Measurements from ENCODE around the gene SLC2A14. TPM values are rescaled to one million over a fixed set of nuclear protein-coding genes. Genes with fewer than 3 reads are reported as not detected.
"Not testable (repeated sequence)": the region's sequence is repeated elsewhere in the genome, so short reads cannot be mapped to it uniquely, and the experiment has no call there.

SLC2A14 gene
- 1 to 10 TPM in 3 of 5 experiments, under 1 TPM in 2; 0.15 to 4.3 (median 1.9) TPM for total RNA-seq
- polyA plus RNA-seq, result under 1 TPM in 1 of 2 donors, not detected in 1; 0.54 TPM
- not detected for total RNA-seq

- Histone ChIP-seq H3K27me3 (ENCODE audit: control insufficient read depth in 2 of 2, insufficient read depth in 2 of 2, low read length in 2 of 2) (no peaks in the 10 kb centered on the region), H3K4me1 (ENCODE audit: control insufficient read depth in 2 of 2, insufficient read depth in 2 of 2, low read length in 2 of 2) (no peaks in the 10 kb centered on the region), H3K9me3 (ENCODE audit: control insufficient read depth in 2 of 3, low read length in 3 of 3) (no peaks in the 10 kb centered on the region), H3K36me3 (ENCODE audit: control insufficient read depth in 2 of 3, insufficient read depth in 3 of 3, low read length in 3 of 3) (no peaks in the 10 kb centered on the region), H3K27ac (ENCODE audit: low read depth, low read length) (no peak within 1 kb of the TSS), H3K4me3 (ENCODE audit: low read length) (no peak within 1 kb of the TSS)
- Mint-ChIP-seq H3K4me1 (peaks cover 0 to 6% (median 3%) of the 10 kb centered on the region in 7 donors), H3K36me3 (peaks cover 0 to 5% (median 0%) of the 10 kb centered on the region in 5 donors), H3K9me3 (peaks cover 0 to 3% (median 0%) of the 10 kb centered on the region in 11 donors), H3K27ac (no peak within 1 kb of the TSS), H3K4me3 (peak within 1 kb of the TSS in 6 of 10 donors; percentile 29 to 61 (median 43)), H3K27me3 (peaks cover 21 to 47% (median 38%) of the 10 kb centered on the region in 5 donors)
- ChIA-PET POLR2A (no interaction called here), CTCF (no interaction called here)
- intact Hi-C loops (cut with micrococcal nuclease), result no loop called here
- DNase-seq, result no peak
- ATAC-seq, result no peak
These were observed at the start of gene SLC2A14 for GRCh38 chr12:7872566-7873319. SLC2A14 (minus strand) TSS chr12:7872915; CDS start chr12:7869880, 3,035 bp downstream.

GRCh38 chr12:7921181-7921580 is 48.5 kb upstream of the SLC2A14 start:
- intact Hi-C loops (cut with micrococcal nuclease), result not testable (repeated sequence)
- Mint-ChIP-seq H3K36me3 (peaks cover 4 to 76% (median 50%) of the 10 kb centered on the region in 5 donors), H3K27ac (peak overlapping the region in 5 of 9 donors; percentile 25 to 80 (median 69))

DNA sequence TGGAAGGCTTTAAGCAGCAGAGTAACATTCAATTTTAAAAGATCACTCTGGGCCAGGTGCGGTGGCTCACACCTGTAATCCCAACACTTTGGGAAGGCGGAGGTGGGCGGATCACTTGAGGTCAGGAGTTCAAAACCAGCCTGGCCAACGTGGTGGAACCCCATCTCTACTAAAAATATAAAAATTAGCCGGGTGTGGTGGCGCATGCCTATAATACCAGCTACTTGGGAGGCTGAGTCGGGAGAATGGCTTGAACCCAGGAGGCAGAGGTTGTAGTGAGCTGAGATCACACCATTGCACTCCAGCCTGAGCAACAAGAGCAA is 45.5 kb upstream of the SLC2A14 start:
- intact Hi-C loops (cut with micrococcal nuclease); CTCF ChIA-PET; H3K27me3 ChIP-seq (ENCODE audit: control insufficient read depth in 2 of 2, insufficient read depth in 2 of 2, low read length in 2 of 2); H3K9me3 ChIP-seq (ENCODE audit: control insufficient read depth in 2 of 3, low read length in 3 of 3); H3K27me3 Mint-ChIP-seq; H3K27ac ChIP-seq (ENCODE audit: low read depth, low read length); H3K9me3 Mint-ChIP-seq; H3K4me3 Mint-ChIP-seq; H3K4me3 ChIP-seq (ENCODE audit: low read length); H3K4me1 ChIP-seq (ENCODE audit: control insufficient read depth in 2 of 2, insufficient read depth in 2 of 2, low read length in 2 of 2); DNase-seq: not testable (repeated sequence)
- POLR2A ChIA-PET, result interaction anchor here (0.6 kb wide), 2 partner anchors 9 to 1274 kb away, joined by 3 read pairs; no protein-coding TSS in a partner anchor
- peaks cover 4 to 56% (median 38%) of the 10 kb centered on the region in 5 donors for H3K36me3 Mint-ChIP-seq
- H3K36me3 ChIP-seq (ENCODE audit: control insufficient read depth in 2 of 3, insufficient read depth in 3 of 3, low read length in 3 of 3), result peaks cover 29 to 44% (median 31%) of the 10 kb centered on the region in 3 experiments
- peak overlapping the region in 3 of 9 donors; percentile 17 to 82 (median 23) for H3K27ac Mint-ChIP-seq
- peaks cover 26 to 61% (median 34%) of the 10 kb centered on the region in 7 donors for H3K4me1 Mint-ChIP-seq
- ATAC-seq, result peak; percentile 7

More at GRCh38 chr12:7921181-7921580, 48.5 kb upstream of the SLC2A14 start:
- Mint-ChIP-seq H3K4me1 (peaks cover 34 to 69% (median 46%) of the 10 kb centered on the region in 7 donors), H3K4me3 (peak overlapping the region in 5 of 10 donors; percentile 7 to 63 (median 35))
- H3K4me3 ChIP-seq (ENCODE audit: low read length); DNase-seq; H3K9me3 ChIP-seq (ENCODE audit: control insufficient read depth in 2 of 3, low read length in 3 of 3); H3K4me1 ChIP-seq (ENCODE audit: control insufficient read depth in 2 of 2, insufficient read depth in 2 of 2, low read length in 2 of 2); H3K27me3 ChIP-seq (ENCODE audit: control insufficient read depth in 2 of 2, insufficient read depth in 2 of 2, low read length in 2 of 2); H3K9me3 Mint-ChIP-seq; H3K27ac ChIP-seq (ENCODE audit: low read depth, low read length); ATAC-seq; POLR2A ChIA-PET; H3K27me3 Mint-ChIP-seq: not testable (repeated sequence)
- peaks cover 41 to 65% (median 44%) of the 10 kb centered on the region in 3 experiments for H3K36me3 ChIP-seq (ENCODE audit: control insufficient read depth in 2 of 3, insufficient read depth in 3 of 3, low read length in 3 of 3)
- CTCF ChIA-PET, result interaction anchor here (0.6 kb wide), 1 partner anchor 143 kb away, joined by 3 read pairs; no protein-coding TSS in a partner anchor

DNA sequence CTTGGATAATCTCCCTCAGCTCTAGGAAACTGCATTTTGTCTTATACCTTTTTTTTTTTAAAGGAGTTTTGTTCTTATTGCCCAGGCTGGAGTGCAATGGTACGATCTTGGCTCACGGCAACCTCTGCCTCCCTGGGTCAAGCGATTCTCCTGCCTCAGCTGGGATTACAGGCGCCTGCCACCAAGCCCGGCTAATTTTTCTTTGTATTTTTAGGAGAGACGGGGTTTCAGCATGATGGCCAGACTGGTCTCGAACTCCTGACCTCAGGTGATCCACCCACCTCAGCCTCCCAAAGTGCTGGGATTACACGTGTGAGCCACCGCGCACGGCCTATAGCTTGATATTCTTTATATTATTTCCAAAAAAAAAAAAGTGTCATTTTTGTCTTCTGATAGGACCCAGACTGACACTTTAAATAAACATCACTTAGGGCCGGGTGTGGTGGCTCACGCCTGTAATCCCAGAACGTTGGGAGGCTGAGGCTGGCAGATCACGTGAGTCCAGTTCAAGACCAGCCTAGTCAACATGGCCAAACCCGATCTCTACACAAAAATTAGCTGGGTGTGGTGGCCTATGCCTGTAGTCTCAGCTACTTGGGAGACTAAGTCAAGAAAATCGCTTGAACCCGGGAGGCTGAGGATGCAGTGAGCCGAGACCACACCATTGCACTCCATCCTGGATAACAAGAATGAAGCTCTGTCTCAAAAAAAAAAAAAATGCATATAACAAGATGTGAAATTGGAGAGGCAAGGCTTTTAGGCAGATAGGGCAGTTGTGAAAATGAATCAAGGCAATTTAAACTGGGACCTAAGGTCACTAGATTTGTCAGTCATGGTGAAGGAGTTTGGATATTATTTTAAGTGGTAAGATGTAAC is 44.9 kb upstream of the SLC2A14 start:
- H3K4me1 Mint-ChIP-seq, result peaks cover 25 to 58% (median 33%) of the 10 kb centered on the region in 7 donors
- ATAC-seq (peak; percentile 3), DNase-seq (no peak)
- H3K9me3 Mint-ChIP-seq, result peaks cover 0 to 5% (median 0%) of the 10 kb centered on the region in 11 donors
- H3K36me3 Mint-ChIP-seq, result peaks cover 3 to 52% (median 36%) of the 10 kb centered on the region in 5 donors
- peak overlapping the region in 4 of 9 donors; percentile 15 to 60 (median 50) for H3K27ac Mint-ChIP-seq
- peaks cover 23 to 38% (median 25%) of the 10 kb centered on the region in 3 experiments for H3K36me3 ChIP-seq (ENCODE audit: control insufficient read depth in 2 of 3, insufficient read depth in 3 of 3, low read length in 3 of 3)
- CTCF ChIA-PET, result no interaction called here
- H3K4me3 Mint-ChIP-seq, result no peak overlapping the region
- POLR2A ChIA-PET, result interaction anchor here (0.6 kb wide), 3 partner anchors 9 to 1273 kb away, joined by 3 read pairs; no protein-coding TSS in a partner anchor
- H3K27me3 Mint-ChIP-seq, result no peaks in the 10 kb centered on the region
- intact Hi-C loops (cut with micrococcal nuclease), result no loop called here
- H3K9me3 ChIP-seq (ENCODE audit: control insufficient read depth in 2 of 3, low read length in 3 of 3), result no peaks in the 10 kb centered on the region
- no peak overlapping the region for H3K4me3 ChIP-seq (ENCODE audit: low read length)
- H3K4me1 ChIP-seq (ENCODE audit: control insufficient read depth in 2 of 2, insufficient read depth in 2 of 2, low read length in 2 of 2), result peaks cover 0 to 4% of the 10 kb centered on the region in 2 donors
- H3K27me3 ChIP-seq (ENCODE audit: control insufficient read depth in 2 of 2, insufficient read depth in 2 of 2, low read length in 2 of 2), result no peaks in the 10 kb centered on the region
- no peak overlapping the region for H3K27ac ChIP-seq (ENCODE audit: low read depth, low read length)

DNA sequence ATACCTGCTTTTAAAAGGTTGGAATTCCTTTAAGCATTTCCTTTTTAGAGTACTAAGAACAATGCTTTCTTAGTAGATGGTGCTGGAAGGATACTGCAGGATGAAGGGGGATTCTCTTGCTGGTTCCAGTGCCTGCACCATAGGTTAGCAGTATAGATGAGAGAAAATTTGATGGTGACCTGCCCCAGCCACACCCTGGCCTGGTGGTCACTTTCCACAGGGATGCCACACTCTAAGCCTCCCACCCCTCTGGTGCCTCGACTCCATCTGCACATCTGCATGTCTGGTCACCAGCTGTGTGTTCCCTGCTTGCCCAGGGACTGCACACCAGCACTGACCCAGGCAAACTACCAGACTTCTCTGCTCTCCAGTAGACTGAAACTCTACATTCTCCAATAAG is 44.2 kb upstream of the SLC2A14 start:
- Mint-ChIP-seq H3K27ac (peak overlapping the region in 3 of 9 donors; percentile 15 to 56 (median 44)), H3K4me3 (peak overlapping the region in 1 of 10 donors; percentile 25), H3K4me1 (peaks cover 21 to 52% (median 28%) of the 10 kb centered on the region in 7 donors), H3K9me3 (peaks cover 0 to 5% (median 0%) of the 10 kb centered on the region in 11 donors), H3K36me3 (peaks cover 0 to 45% (median 33%) of the 10 kb centered on the region in 5 donors), H3K27me3 (no peaks in the 10 kb centered on the region)
- intact Hi-C loops (cut with micrococcal nuclease), result no loop called here
- Histone ChIP-seq H3K27ac (ENCODE audit: low read depth, low read length) (no peak overlapping the region), H3K4me3 (ENCODE audit: low read length) (no peak overlapping the region), H3K4me1 (ENCODE audit: control insufficient read depth in 2 of 2, insufficient read depth in 2 of 2, low read length in 2 of 2) (peaks cover 0 to 4% of the 10 kb centered on the region in 2 donors), H3K27me3 (ENCODE audit: control insufficient read depth in 2 of 2, insufficient read depth in 2 of 2, low read length in 2 of 2) (no peaks in the 10 kb centered on the region), H3K36me3 (ENCODE audit: control insufficient read depth in 2 of 3, insufficient read depth in 3 of 3, low read length in 3 of 3) (peaks cover 16 to 31% (median 18%) of the 10 kb centered on the region in 3 experiments), H3K9me3 (ENCODE audit: control insufficient read depth in 2 of 3, low read length in 3 of 3) (no peaks in the 10 kb centered on the region)
- DNase-seq (no peak), ATAC-seq (peak; percentile 22)
- ChIA-PET CTCF (no interaction called here), POLR2A (interaction anchor here (0.6 kb wide), 1 partner anchor 11 kb away, joined by 3 read pairs; no protein-coding TSS in a partner anchor)

DNA sequence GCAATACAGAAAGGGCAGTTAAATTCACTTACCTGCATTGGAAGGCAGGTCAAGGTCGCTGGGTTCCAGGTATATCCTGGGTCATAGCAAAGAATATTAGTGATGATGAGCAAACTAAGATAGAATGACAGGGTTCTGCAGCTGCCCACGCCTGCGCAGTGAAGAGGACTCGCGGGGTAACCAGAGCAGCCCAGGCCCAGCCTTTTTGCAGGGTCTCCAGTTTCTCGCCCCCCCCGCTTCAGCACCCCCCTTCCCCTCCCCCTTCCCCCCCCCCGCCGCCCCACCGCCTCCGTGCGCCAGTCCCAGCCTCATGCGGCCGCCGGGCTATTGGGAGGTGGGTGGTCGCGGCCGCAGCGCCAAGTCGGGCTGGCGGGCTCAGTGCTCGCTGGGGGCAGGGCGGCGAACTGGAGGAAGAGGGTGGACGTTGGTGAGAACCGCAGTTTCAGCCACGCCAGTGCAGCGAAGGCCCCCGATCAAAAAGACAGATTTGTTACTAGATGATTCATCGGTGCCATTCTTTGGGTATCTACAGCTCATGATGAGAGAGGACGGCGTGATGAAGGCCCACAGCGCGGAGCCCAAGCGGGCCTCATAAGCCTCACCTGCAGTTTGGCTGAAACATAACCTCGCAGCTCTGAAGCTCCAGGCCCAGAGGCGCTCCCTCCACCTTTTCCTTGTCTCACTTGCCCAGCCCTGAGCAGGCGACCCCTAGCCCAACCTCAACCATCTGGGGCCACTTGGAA is 43.1 kb upstream of the SLC2A14 start:
- intact Hi-C loops (cut with micrococcal nuclease), result no loop called here
- Mint-ChIP-seq H3K27me3 (no peaks in the 10 kb centered on the region), H3K4me1 (peaks cover 10 to 42% (median 19%) of the 10 kb centered on the region in 7 donors), H3K36me3 (peaks cover 0 to 34% (median 23%) of the 10 kb centered on the region in 5 donors), H3K27ac (peak overlapping the region in 2 of 9 donors; percentile 17 to 36), H3K9me3 (peaks cover 0 to 5% (median 0%) of the 10 kb centered on the region in 11 donors), H3K4me3 (no peak overlapping the region)
- CTCF ChIA-PET, result no interaction called here
- peaks cover 13 to 20% (median 13%) of the 10 kb centered on the region in 3 experiments for H3K36me3 ChIP-seq (ENCODE audit: control insufficient read depth in 2 of 3, insufficient read depth in 3 of 3, low read length in 3 of 3)
- no peak overlapping the region for H3K4me3 ChIP-seq (ENCODE audit: low read length)
- H3K27me3 ChIP-seq (ENCODE audit: control insufficient read depth in 2 of 2, insufficient read depth in 2 of 2, low read length in 2 of 2), result no peaks in the 10 kb centered on the region
- peaks cover 0 to 4% of the 10 kb centered on the region in 2 donors for H3K4me1 ChIP-seq (ENCODE audit: control insufficient read depth in 2 of 2, insufficient read depth in 2 of 2, low read length in 2 of 2)
- H3K27ac ChIP-seq (ENCODE audit: low read depth, low read length), result no peak overlapping the region
- POLR2A ChIA-PET, result no interaction called here
- ATAC-seq (peak; percentile 11), DNase-seq (no peak)
- no peaks in the 10 kb centered on the region for H3K9me3 ChIP-seq (ENCODE audit: control insufficient read depth in 2 of 3, low read length in 3 of 3)

Measured in naive thymus-derived CD4-positive, alpha-beta T cell (primary cell).